HCT116 (cell line): ENCODE results near the gene BUB3.

Experiments
- CBX3 ChIP-seq: IDR thresholded peaks from 2 replicates; pipeline ENCODE4 v1.6.1; 2012; ENCODE audit warnings: low read depth
- EZH2 ChIP-seq: fragments of 200-600 bp; sonication (generic); IDR thresholded peaks from 2 replicates; pipeline ENCODE4 v1.6.1; 2017; ENCODE audit warnings: antibody characterized with exemption, mixed run types
- EZH2phosphoT487 ChIP-seq: fragments of 200-600 bp; IDR thresholded peaks from 2 replicates; pipeline ENCODE4 v1.6.1; 2018; ENCODE audit warnings: antibody characterized with exemption, borderline replicate concordance
- FOSL1 ChIP-seq: IDR thresholded peaks from 2 replicates; pipeline ENCODE4 v1.6.1; 2012; ENCODE audit warnings: low read depth
- JUND ChIP-seq: IDR thresholded peaks from 2 replicates; pipeline ENCODE4 v1.6.1; 2012
- POLR2A ChIP-seq: IDR thresholded peaks from 2 replicates; pipeline ENCODE4 v1.7.0; 2011; ENCODE audit warnings: borderline replicate concordance; ENCODE audit not compliant: insufficient read depth, insufficient read length; ENCODE audit errors: extremely low read depth
- POLR2AphosphoS5 ChIP-seq: IDR thresholded peaks from 2 replicates; pipeline ENCODE4 v1.6.1; 2011; ENCODE audit warnings: mild to moderate bottlenecking, low read depth, low read length, moderate library complexity
- RAD21 ChIP-seq: IDR thresholded peaks from 2 replicates; pipeline ENCODE4 v1.6.1; 2012; ENCODE audit warnings: low read depth, mild to moderate bottlenecking
- SIN3A ChIP-seq: IDR thresholded peaks from 2 replicates; pipeline ENCODE4 v1.6.1; 2012; ENCODE audit warnings: low read depth
- SP1 ChIP-seq: IDR thresholded peaks from 2 replicates; pipeline ENCODE4 v1.6.1; 2012; ENCODE audit warnings: low read depth
- TCF7L2 ChIP-seq: IDR thresholded peaks from 2 replicates; pipeline ENCODE4 v1.7.0; 2011; ENCODE audit warnings: borderline replicate concordance, inconsistent platforms; ENCODE audit not compliant: insufficient read depth, insufficient read length; ENCODE audit errors: extremely low read depth
- ZNF274 ChIP-seq: fragments of 200-500 bp; sonication (Bioruptor generic); IDR thresholded peaks from 2 replicates; pipeline ENCODE4 v1.6.1; 2014; ENCODE audit warnings: mild to moderate bottlenecking, low read depth, low read length, inconsistent platforms
- TF ChIP-seq, protein P1 (sequence below): IDR thresholded peaks from 2 replicates; pipeline ENCODE4 v1.6.1; 2012
- TF ChIP-seq, protein P2 (sequence below), 3 experiments: fragments of 200-600 bp in 1 of 3; sonication (generic) in 1 of 3; IDR thresholded peaks in 2 of 3; conservative IDR thresholded peaks in 1 of 3; 2 replicates each; pipeline ENCODE4 v1.5.1; 2012 to 2017; ENCODE audit warnings: low read depth in 2 of 3, low read length in 2 of 3, antibody characterized with exemption in 1 of 3, borderline replicate concordance in 1 of 3, control low read depth in 1 of 3, mild to moderate bottlenecking in 1 of 3, mixed read lengths in 1 of 3, mixed run types in 1 of 3, moderate library complexity in 1 of 3; ENCODE audit not compliant: insufficient read depth in 1 of 3

DNA sequence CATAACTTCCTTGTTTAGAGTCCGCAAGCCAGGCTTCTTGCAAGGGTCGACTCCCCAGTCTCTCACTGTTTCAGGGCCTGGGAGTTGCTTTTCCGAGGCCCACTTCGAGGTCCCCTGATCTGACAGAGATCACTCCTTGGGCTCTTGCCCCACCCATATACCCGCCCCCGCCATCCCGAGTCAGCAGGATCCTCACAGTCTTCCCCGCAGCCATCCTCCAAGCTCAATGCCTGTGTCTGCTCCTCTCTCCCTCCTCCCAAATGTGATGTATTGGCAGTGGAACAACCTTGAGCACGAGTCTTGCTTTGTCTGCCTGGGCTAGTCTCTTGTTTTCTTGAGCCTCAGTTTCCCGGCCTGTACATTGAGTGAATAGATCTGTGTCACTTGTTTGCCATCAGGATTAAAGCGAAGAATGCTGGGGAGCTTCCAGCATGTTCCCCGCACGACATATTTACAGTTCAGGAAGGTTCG is 8.6 kb upstream of the BUB3 start:
- TF ChIP-seq EZH2phosphoT487 (no peak), POLR2A (no peak), SP1 (no peak), FOSL1 (no peak), CBX3 (no peak), EZH2 (no peak), TCF7L2 (no peak), SIN3A (no peak), RAD21 (no peak), ZNF274 (no peak), POLR2AphosphoS5 (no peak), JUND (no peak)
- TF ChIP-seq, protein P1, sequence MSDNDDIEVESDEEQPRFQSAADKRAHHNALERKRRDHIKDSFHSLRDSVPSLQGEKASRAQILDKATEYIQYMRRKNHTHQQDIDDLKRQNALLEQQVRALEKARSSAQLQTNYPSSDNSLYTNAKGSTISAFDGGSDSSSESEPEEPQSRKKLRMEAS: no peak
- TF ChIP-seq, protein P2, sequence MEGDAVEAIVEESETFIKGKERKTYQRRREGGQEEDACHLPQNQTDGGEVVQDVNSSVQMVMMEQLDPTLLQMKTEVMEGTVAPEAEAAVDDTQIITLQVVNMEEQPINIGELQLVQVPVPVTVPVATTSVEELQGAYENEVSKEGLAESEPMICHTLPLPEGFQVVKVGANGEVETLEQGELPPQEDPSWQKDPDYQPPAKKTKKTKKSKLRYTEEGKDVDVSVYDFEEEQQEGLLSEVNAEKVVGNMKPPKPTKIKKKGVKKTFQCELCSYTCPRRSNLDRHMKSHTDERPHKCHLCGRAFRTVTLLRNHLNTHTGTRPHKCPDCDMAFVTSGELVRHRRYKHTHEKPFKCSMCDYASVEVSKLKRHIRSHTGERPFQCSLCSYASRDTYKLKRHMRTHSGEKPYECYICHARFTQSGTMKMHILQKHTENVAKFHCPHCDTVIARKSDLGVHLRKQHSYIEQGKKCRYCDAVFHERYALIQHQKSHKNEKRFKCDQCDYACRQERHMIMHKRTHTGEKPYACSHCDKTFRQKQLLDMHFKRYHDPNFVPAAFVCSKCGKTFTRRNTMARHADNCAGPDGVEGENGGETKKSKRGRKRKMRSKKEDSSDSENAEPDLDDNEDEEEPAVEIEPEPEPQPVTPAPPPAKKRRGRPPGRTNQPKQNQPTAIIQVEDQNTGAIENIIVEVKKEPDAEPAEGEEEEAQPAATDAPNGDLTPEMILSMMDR (IDR thresholded peaks at IDR 0.05 in 2 of 3, conservative IDR thresholded peaks at IDR 0.05 in 1 of 3; ENCODE audit: borderline replicate concordance in 1 of 3, insufficient read depth in 1 of 3, low read depth in 2 of 3, low read length in 2 of 3): no peak
